B cell (primary cell): ENCODE measurements around the gene VOPP1.

ENCODE experiments used
- CTCF ChIP-seq: fragments of 200-600 bp; IDR thresholded peaks from one replicate; pipeline ENCODE4 v1.8.0; 2022; ENCODE audit warnings: antibody characterized with exemption, mild to moderate bottlenecking
- EZH2 ChIP-seq: IDR thresholded peaks from 2 replicates; pipeline ENCODE4 v1.6.1; 2012; ENCODE audit warnings: borderline replicate concordance, low read depth, mild to moderate bottlenecking, moderate library complexity, low read length; ENCODE audit not compliant: insufficient read depth, poor library complexity, severe bottlenecking

GRCh38 chr7:55576753-55577152, 4.5 kb upstream of the VOPP1 start:
- TF ChIP-seq CTCF: no peak
- no peak for TF ChIP-seq EZH2
